Mucosa of descending colon (tissue), 3 donors: ENCODE measurements around the gene ATP6V1C2. TPM values are rescaled to one million over a fixed set of nuclear protein-coding genes. Genes with fewer than 3 reads are reported as not detected.
"Not testable (repeated sequence)": the region's sequence is repeated elsewhere in the genome, so short reads cannot be mapped to it uniquely, and the experiment has no call there.

ENCODE experiments used
- ATAC-seq: fragments of 200-7000 bp; cut with Tn5 transposase; one replicate; pipeline ENCODE4 v1.9.1; 2020; ENCODE audit warnings: mild to moderate bottlenecking, moderate library complexity
- DNase-seq, 3 donors: peaks; one replicate each; pipeline ENCODE4 v3.0.0-alpha.2; 2020
- H3K36me3 ChIP-seq: fragments of 200-600 bp; one replicate; pipeline ENCODE4 v1.8.0; 2021; ENCODE audit warnings: low read depth, mild to moderate bottlenecking
- H3K4me1 ChIP-seq: fragments of 200-600 bp; one replicate; pipeline ENCODE4 v1.8.0; 2021; ENCODE audit warnings: low read depth, mild to moderate bottlenecking
- H3K4me3 ChIP-seq: fragments of 200-600 bp; one replicate; pipeline ENCODE4 v1.8.0; 2021; ENCODE audit warnings: mild to moderate bottlenecking
- H3K9me3 ChIP-seq: fragments of 200-600 bp; one replicate; pipeline ENCODE4 v1.8.0; 2021; ENCODE audit warnings: mild to moderate bottlenecking
- CTCF ChIP-seq: fragments of 200-600 bp; IDR thresholded peaks from one replicate; pipeline ENCODE4 v1.8.0; 2022; ENCODE audit warnings: antibody characterized with exemption, mild to moderate bottlenecking
- intact Hi-C, 2 donors: fragments of 100-400 bp; cut with DNase I in 1 of 2; cut with micrococcal nuclease in 1 of 2; formaldehyde crosslinking; loops; one replicate each; pipeline versions ENCODE4 v1.11.0 to v1.11.1; 2022; cut with DNase I, micrococcal nuclease
- total RNA-seq, 3 donors: library from RNA; stranded (reverse); fragmentation: NEBNext Ultra II Directional in 2 of 3; extraction: Animal tissue kit (Norgen Biotek cat#: 25700) in 2 of 3; gene quantifications; one replicate each; pipeline versions ENCODE4 v1.2.1 to v1.2.4, GENCODE V29; 2021 to 2023
- donor health status: DM: no; HTN: no; CAD: no; lungs with moderate emphysema.
- donor health status: DM: no; HTN: no; CAD: no.
- donor health status: DM: no; HTN: yes; CAD: no.

The ATP6V1C2 gene
- total RNA-seq, 3 donors from 2014 or later, result 0.57 to 3.8 (median 1.0) TPM

GRCh38 chr2:10806543-10806942 lies 85.1 kb downstream of the ATP6V1C2 start:
- peaks cover 15% of the 10 kb centered on the region for H3K4me1 ChIP-seq
- H3K4me3 ChIP-seq, result no peak overlapping the region
- no peak for ATAC-seq
- no peak for DNase-seq
- intact Hi-C loops, result no loop called here
- H3K36me3 ChIP-seq, result no peaks in the 10 kb centered on the region
- no peak for TF ChIP-seq CTCF
- no peaks in the 10 kb centered on the region for H3K9me3 ChIP-seq

- TF ChIP-seq CTCF, result no peak
- Histone ChIP-seq H3K9me3 (no peaks in the 10 kb centered on the region), H3K4me3 (no peak overlapping the region), H3K36me3 (no peaks in the 10 kb centered on the region), H3K4me1 (peaks cover 19% of the 10 kb centered on the region)
- ATAC-seq (no peak), DNase-seq (no peak)
- intact Hi-C loops, result no loop called here
Measured at GRCh38 chr2:10810202-10811161, 89.1 kb downstream of the ATP6V1C2 start.

- Histone ChIP-seq H3K36me3 (no peaks in the 10 kb centered on the region), H3K4me1 (peaks cover 19% of the 10 kb centered on the region), H3K4me3 (peak overlapping the region; percentile 92), H3K9me3 (no peaks in the 10 kb centered on the region)
- no peak for TF ChIP-seq CTCF
- ATAC-seq, result no peak
- DNase-seq, result no peak
- intact Hi-C loops, result no loop called here
Measured at GRCh38 chr2:10811517-10811916, 90.1 kb downstream of the ATP6V1C2 start.

- peak; percentile 97 to 99 (median 99) for DNase-seq
- Histone ChIP-seq H3K36me3 (no peaks in the 10 kb centered on the region), H3K4me3 (peak within 1 kb of the TSS; percentile 92), H3K9me3 (no peaks in the 10 kb centered on the region), H3K4me1 (peaks cover 19% of the 10 kb centered on the region)
- ATAC-seq, result peak; percentile 98
- TF ChIP-seq CTCF, result no peak
- intact Hi-C loops, result no loop called here
Measured at GRCh38 chr2:10812362-10813162, 91.1 kb downstream of the ATP6V1C2 start, which contains the start of gene PDIA6. PDIA6 (minus strand) TSS chr2:10812785; CDS start chr2:10812696, 89 bp downstream.

GRCh38 chr2:10813163-10814138 lies 92.0 kb downstream of the ATP6V1C2 start:
- intact Hi-C loops, DNase-seq, H3K36me3 ChIP-seq, H3K9me3 ChIP-seq: not testable (repeated sequence)
- H3K4me1 ChIP-seq, result peaks cover 19% of the 10 kb centered on the region
- ATAC-seq, result peak; percentile 21
- H3K4me3 ChIP-seq, result peak overlapping the region; percentile 92
